Hematopoietic multipotent progenitor cell treated with erythropoietin and hydrocortisone succinate and interleukin-3 and kit ligand, for 15 days (in vitro differentiated cells): ENCODE data around the gene MSL1.

Source experiments
- DNase-seq: peaks from one replicate; pipeline ENCODE4 v3.0.0-alpha.2; 2015; ENCODE audit warnings: low spot score

Gene MSL1

DNA sequence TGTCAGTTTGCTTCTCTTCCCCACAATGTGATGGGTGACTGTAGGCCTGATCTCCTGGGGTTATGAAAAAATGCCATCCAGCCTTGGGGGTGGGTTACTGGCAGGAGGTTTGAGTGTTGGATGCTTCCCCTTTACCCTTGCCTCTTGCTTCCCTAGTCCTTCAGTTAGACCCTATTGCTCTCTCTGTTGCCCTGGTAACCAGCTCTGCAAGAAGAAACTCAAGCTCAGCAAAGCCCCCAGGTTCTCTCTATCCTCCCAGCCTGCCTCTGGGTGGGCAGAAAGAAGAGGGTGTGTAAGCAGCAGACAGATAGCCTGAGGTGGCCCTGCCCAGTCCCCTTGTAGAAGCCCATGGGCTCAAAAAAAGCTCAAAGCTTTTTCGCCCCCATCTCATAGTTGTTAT lies 52.7 kb downstream of the MSL1 start:
- DNase-seq = no peak

DNA sequence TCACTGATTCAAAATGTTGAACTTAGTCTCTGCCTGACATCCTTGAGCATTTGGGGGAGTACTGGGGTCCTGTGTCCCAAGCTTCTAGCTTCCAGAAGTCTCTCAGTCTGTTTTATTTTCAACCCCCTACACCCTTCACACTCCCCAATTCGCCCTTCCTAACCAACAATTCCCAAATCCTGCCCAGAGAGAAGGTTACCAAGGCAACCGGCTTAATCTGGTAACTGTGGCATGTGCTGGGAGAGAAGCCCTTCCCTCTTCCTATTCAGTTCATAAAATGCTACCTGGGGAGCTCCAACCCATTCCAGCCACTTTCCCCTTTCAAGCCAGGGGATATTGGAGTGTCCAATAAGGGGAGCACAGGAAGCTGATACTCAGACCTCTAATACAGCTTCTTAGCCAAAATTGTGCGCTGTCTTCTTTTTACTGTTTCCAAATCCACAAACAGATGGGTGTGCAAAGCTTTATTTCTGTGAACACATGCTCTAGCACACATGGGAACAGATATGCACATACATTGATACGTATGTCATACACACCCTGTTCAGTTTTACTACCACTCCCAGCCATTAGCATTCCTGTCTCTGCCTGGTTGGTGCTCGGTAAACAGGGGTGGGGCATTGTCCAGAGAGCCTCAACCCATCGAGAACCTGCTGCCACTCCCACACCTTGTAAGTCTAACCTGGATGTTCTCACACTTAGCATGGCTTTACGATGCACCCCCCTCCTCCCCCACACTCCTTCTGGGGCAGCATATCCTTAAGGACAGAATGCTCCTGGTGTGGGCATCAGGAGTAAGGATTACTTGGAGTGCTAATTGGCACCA lies 54.4 kb downstream of the MSL1 start:
- DNase-seq = no peak

DNA sequence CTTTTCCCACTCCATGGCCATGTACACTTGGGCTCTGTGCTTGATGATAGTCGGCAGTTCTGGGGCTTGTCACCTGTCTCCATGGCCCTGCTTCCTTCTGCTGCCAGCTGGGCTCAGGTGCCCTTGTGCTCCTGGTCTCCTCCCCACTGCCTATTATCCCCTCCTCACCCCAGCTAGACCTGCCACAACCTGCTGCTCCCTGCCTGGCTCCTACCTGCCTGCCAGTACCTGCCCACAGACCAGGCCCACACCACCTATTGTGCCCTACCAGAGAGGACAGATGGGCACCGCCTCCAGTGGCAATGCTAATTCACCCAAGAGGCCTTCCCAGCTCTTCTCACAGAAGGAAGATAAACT lies 55.0 kb downstream of the MSL1 start:
- no peak for DNase-seq

- DNase-seq = peak; percentile 35
Measured at GRCh38 chr17:40177275-40177874, 55.6 kb downstream of the MSL1 start, which contains the start of gene RAPGEFL1. Gene RAPGEFL1, plus strand, starts transcription at chr17:40177470. Its CDS starts 392 bp downstream, at chr17:40177862.

- DNase-seq = no peak
Measured at GRCh38 chr17:40178021-40178601, 56.3 kb downstream of the MSL1 start.

DNA sequence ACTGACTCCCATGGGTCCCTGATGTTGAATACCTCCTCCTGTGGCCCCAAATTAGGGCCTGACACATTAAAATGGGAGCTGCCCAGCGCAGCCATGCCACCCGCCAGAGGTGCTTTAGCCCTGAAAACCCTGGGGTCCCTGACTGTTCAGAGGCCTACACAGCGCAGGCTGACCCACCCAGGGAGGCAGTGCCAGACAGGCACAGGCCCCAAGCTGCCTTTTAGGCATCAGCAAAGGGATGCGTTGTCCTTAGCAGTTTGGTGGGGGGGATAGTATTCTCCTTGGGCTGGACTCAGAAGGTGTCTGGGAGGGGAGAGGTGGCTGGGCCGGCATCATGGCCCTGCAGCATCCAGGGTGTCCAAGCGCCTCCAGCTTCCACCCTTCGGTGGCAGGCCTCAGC lies 56.9 kb downstream of the MSL1 start:
- DNase-seq = no peak

- no peak for DNase-seq
Measured at GRCh38 chr17:40179923-40180659, 58.3 kb downstream of the MSL1 start.

- DNase-seq = no peak
Measured at GRCh38 chr17:40180694-40181093, 58.9 kb downstream of the MSL1 start.

GRCh38 chr17:40181205-40181604 lies 59.4 kb downstream of the MSL1 start:
- no peak for DNase-seq

DNA sequence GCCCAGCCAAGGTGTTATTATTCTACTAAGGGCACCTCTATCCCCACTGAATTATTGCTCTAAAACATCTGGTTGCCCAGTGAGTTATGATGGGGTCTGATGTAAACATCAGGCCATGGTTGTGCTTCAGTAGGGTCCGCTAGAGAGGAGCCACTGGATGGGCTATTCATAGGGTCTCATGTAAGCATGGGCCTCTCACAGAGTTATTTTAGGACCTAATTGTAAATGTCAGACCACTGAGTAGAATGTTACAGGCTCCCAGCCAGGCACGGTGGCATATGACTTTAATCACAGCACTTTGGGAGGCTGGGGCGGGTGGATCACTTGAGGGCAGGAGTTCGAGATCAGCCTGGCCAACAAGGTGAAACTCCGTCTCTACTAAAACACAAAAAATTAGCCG lies 60.8 kb downstream of the MSL1 start:
- DNase-seq = no peak
